Measurements from ENCODE around the gene TBCB. TPM values are rescaled to one million over a fixed set of nuclear protein-coding genes. Genes with fewer than 3 reads are reported as not detected.
A peak's percentile ranks its signal among the peaks of the same experiment; 100 is the strongest.

The TBCB gene
- total RNA-seq, 2 donors from 2014 or later: 119 to 212 TPM

DNA sequence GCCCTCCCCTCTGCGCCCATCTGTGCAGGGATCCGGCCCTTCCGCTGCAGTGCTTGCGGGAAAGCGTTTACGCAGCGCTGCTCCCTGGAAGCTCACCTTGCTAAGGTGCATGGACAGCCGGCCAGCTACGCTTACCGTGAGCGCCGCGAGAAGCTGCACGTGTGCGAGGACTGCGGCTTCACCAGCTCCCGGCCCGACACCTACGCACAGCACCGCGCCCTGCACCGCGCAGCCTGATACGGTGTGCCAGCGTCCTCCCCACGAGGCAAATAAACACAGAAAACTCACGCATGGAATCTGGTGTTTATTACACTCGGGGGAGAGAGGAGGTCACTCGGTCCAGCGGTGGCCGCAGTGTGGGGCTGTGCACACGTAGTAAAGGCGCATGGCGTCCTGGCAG lies 1.8 kb upstream of the TBCB start:
- no peak for DNase-seq (ENCODE audit: low spot score)
- Histone ChIP-seq H3K9me3 (no peaks in the 10 kb centered on the region), H3K4me1 (replicated peaks) (peaks cover 4% of the 10 kb centered on the region), H3K4me3 (no peak overlapping the region), H3K36me3 (no peaks in the 10 kb centered on the region), H3K27me3 (replicated peaks; ENCODE audit: insufficient read depth) (no peaks in the 10 kb centered on the region), H3K27ac (no peak overlapping the region)
- intact Hi-C loops (cut with DNase I): no loop called here
- TF ChIP-seq, protein P1, sequence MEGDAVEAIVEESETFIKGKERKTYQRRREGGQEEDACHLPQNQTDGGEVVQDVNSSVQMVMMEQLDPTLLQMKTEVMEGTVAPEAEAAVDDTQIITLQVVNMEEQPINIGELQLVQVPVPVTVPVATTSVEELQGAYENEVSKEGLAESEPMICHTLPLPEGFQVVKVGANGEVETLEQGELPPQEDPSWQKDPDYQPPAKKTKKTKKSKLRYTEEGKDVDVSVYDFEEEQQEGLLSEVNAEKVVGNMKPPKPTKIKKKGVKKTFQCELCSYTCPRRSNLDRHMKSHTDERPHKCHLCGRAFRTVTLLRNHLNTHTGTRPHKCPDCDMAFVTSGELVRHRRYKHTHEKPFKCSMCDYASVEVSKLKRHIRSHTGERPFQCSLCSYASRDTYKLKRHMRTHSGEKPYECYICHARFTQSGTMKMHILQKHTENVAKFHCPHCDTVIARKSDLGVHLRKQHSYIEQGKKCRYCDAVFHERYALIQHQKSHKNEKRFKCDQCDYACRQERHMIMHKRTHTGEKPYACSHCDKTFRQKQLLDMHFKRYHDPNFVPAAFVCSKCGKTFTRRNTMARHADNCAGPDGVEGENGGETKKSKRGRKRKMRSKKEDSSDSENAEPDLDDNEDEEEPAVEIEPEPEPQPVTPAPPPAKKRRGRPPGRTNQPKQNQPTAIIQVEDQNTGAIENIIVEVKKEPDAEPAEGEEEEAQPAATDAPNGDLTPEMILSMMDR (IDR thresholded peaks at IDR 0.05): no peak
- TF ChIP-seq POLR2A (IDR thresholded peaks at IDR 0.05) (no peak), POLR2AphosphoS5 (IDR thresholded peaks at IDR 0.05) (no peak)
- 80% methylated on average over 33 of the region's 34 CpGs for WGBS

GRCh38 chr19:36113894-36114720 lies 1.2 kb upstream of the TBCB start:
- 6% methylated on average over 44 of the region's 48 CpGs for WGBS
- Histone ChIP-seq H3K4me3 (peak overlapping the region; percentile 43 to 70), H3K9me3 (no peaks in the 10 kb centered on the region), H3K27me3 (replicated peaks; ENCODE audit: insufficient read depth) (no peaks in the 10 kb centered on the region), H3K27ac (peak overlapping the region; percentile 86 to 87), H3K4me1 (replicated peaks) (peaks cover 4% of the 10 kb centered on the region), H3K36me3 (no peaks in the 10 kb centered on the region)
- peak; percentile 13 for DNase-seq (ENCODE audit: low spot score)
- TF ChIP-seq POLR2AphosphoS5 (IDR thresholded peaks at IDR 0.05): no peak
- TF ChIP-seq, protein P1 (IDR thresholded peaks at IDR 0.05): peak in 1 of 4 experiments; percentile 14
- intact Hi-C loops (cut with DNase I): loop anchor here (1.0 kb wide), 1 partner anchor 60 kb away; the partner anchor contains the start of genes THAP8 and WDR62

DNA sequence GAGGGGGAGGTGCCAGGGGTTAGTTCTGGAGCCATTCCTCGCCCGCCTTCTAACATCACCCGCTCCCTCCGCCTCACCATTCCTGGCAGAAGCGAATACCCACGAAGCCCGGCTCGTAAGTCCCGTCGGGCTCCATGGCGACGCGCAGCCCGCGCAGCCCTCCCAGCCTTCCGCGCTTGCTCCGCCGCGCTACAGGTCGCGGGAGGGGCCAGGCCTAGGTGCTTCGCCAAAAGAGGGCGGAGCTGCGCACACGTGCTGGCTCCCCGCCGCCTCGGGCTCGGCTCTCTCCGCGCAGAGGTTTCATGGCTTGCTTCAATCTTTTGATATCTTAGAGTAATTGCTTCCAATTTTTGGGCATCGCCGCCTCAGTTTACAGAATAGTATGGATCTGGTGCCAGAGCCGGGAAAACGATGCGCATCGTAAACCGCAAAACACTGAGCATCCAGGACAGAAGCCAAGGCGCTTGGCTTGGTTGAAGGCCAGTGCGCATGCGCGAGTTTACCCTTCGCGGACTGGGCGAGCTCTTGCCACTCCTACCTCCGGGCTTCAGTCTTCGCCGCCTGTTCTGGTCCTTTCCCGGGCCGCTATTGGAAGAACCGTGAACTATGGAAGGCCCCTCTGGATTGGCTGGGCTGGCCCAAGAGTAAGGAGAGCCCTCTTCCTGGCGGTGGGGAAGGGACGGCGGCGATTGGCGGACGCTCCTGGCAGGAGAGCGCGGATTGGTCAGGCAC lies 381 bp upstream of the TBCB start, which contains the start of gene POLR2I:
Gene POLR2I, minus strand, starts transcription at position 155 of the 732 bp plus-strand sequence. Its CDS starts 19 bp downstream, at position 136.
- peak; percentile 100 for DNase-seq (ENCODE audit: low spot score)
- WGBS: 0% methylated on average over 60 of the region's 60 CpGs
- peaks cover 4% of the 10 kb centered on the region for H3K4me1 ChIP-seq (replicated peaks)
- peak within 1 kb of the TSS; percentile 86 to 87 for H3K27ac ChIP-seq
- intact Hi-C loops (cut with DNase I): loop anchor here (1.0 kb wide), 1 partner anchor 61 kb away; the partner anchor contains the start of genes THAP8 and WDR62
- TF ChIP-seq POLR2AphosphoS5 (IDR thresholded peaks at IDR 0.05): peak; percentile 84
- TF ChIP-seq, protein P1 (IDR thresholded peaks at IDR 0.05): peak in 2 of 4 experiments; percentile 23 to 34
- TF ChIP-seq POLR2A (IDR thresholded peaks at IDR 0.05): peak; percentile 49
- H3K27me3 ChIP-seq (replicated peaks; ENCODE audit: insufficient read depth): no peaks in the 10 kb centered on the region
- peak within 1 kb of the TSS; percentile 43 to 70 for H3K4me3 ChIP-seq
- H3K9me3 ChIP-seq: no peaks in the 10 kb centered on the region
- no peaks in the 10 kb centered on the region for H3K36me3 ChIP-seq

DNA sequence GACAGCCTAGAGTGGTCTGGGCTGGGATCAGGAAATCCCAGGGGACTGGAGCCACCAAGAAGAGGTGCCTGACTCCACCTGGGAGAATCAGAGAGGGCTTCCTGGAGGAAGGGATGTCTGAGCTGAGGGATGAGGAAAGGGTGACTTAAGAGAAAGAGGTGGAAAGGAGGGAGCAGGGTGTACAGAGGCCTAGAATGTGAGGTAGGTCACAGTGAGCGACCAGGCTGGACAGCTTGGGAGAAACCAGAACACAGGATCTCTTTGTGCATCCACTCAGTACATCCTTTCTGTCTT lies 1.0 kb downstream of the TBCB start:
- WGBS: 95% methylated on average over 1 of the region's 1 CpG
- Histone ChIP-seq H3K27ac (no peak overlapping the region), H3K4me3 (peak overlapping the region in 1 of 2 donors; percentile 70), H3K36me3 (no peaks in the 10 kb centered on the region), H3K9me3 (no peaks in the 10 kb centered on the region), H3K4me1 (replicated peaks) (peaks cover 4% of the 10 kb centered on the region), H3K27me3 (replicated peaks; ENCODE audit: insufficient read depth) (no peaks in the 10 kb centered on the region)
- no peak for TF ChIP-seq POLR2AphosphoS5 (IDR thresholded peaks at IDR 0.05)
- no peak for TF ChIP-seq POLR2A (IDR thresholded peaks at IDR 0.05)
- TF ChIP-seq, protein P1 (IDR thresholded peaks at IDR 0.05): no peak
- DNase-seq (ENCODE audit: low spot score): no peak
- intact Hi-C loops (cut with DNase I): no loop called here
